Measurements from ENCODE around the gene HEYL. TPM values are rescaled to one million over a fixed set of nuclear protein-coding genes. Genes with fewer than 3 reads are reported as not detected.

The HEYL gene
- total and polyA plus RNA-seq, 9 donors: 1.8 to 27.2 (median 11.3) TPM

DNA sequence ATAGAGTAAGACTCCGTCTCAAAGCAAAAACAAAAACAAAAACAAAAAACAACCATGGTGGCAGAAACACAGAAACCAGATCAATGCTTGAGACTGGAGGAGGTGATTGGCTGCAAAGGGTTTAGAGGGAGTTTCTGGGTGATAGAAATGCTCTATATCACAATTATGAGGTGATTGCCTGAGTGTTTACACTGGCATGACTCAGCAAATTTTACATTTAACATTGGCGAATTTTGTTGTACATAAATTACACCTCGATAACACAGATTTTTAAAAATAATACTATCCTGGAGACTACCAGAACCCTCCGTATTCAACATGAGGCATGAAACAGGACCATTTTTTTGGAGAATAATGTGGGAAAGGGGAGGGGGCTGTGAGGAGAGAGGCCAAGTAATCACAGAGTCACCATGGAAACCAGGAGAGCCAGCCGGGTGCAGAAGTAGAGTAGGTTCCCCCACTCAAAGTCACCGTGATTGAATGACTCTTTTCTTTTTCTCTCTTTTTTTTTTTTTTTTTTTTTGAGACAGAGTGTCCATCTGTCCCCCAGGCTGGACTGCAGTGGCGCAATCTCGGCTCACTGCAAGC lies 24.3 kb downstream of the HEYL start:
- H3K4me3 ChIP-seq: no peak overlapping the region
- no peak for TF ChIP-seq POLR2A (IDR thresholded peaks at IDR 0.05)
- no peak for TF ChIP-seq EP300 (IDR thresholded peaks at IDR 0.05)
- no peak for TF ChIP-seq CTCF (IDR thresholded peaks at IDR 0.05)
- no peaks in the 10 kb centered on the region for H3K36me3 ChIP-seq
- H3K9me3 ChIP-seq: no peaks in the 10 kb centered on the region
- DNase-seq: no peak
- no peaks in the 10 kb centered on the region for H3K27me3 ChIP-seq
- WGBS, 3 donors: 66 to 69% (median 67%) methylated on average over 8 of the region's 8 CpGs
- intact Hi-C loops (cut with DNase I): no loop called here
- H3K27ac ChIP-seq: no peak overlapping the region
- no peaks in the 10 kb centered on the region for H3K4me1 ChIP-seq (ENCODE audit: insufficient read depth)

GRCh38 chr1:39614488-39614887 lies 25.0 kb downstream of the HEYL start:
- no peak for TF ChIP-seq CTCF (IDR thresholded peaks at IDR 0.05)
- no peak for TF ChIP-seq EP300 (IDR thresholded peaks at IDR 0.05)
- no peak for TF ChIP-seq POLR2A (IDR thresholded peaks at IDR 0.05)
- 91 to 96% (median 95%) methylated on average over 6 of the region's 6 CpGs for WGBS, 3 donors
- Histone ChIP-seq H3K4me3 (no peak overlapping the region), H3K36me3 (no peaks in the 10 kb centered on the region), H3K27ac (no peak overlapping the region), H3K27me3 (no peaks in the 10 kb centered on the region), H3K4me1 (ENCODE audit: insufficient read depth) (no peaks in the 10 kb centered on the region), H3K9me3 (no peaks in the 10 kb centered on the region)
- DNase-seq: no peak
- intact Hi-C loops (cut with DNase I): loop anchor here in 1 of 4 donors (5.0 kb wide), 1 partner anchor 108 kb away; no protein-coding TSS in a partner anchor

GRCh38 chr1:39613250-39613649 lies 26.2 kb downstream of the HEYL start:
- intact Hi-C loops (cut with DNase I): loop anchor here in 1 of 4 donors (5.0 kb wide), 1 partner anchor 109 kb away; no protein-coding TSS in a partner anchor
- Histone ChIP-seq H3K4me1 (ENCODE audit: insufficient read depth) (no peaks in the 10 kb centered on the region), H3K27ac (no peak overlapping the region), H3K9me3 (no peaks in the 10 kb centered on the region), H3K27me3 (no peaks in the 10 kb centered on the region), H3K36me3 (no peaks in the 10 kb centered on the region), H3K4me3 (no peak overlapping the region)
- DNase-seq: no peak
- no peak for TF ChIP-seq POLR2A (IDR thresholded peaks at IDR 0.05)
- no peak for TF ChIP-seq EP300 (IDR thresholded peaks at IDR 0.05)
- TF ChIP-seq CTCF (IDR thresholded peaks at IDR 0.05): no peak
- 73 to 91% (median 75%) methylated on average over 6 of the region's 6 CpGs for WGBS, 3 donors

GRCh38 chr1:39609618-39610331 lies 29.7 kb downstream of the HEYL start:
- no peaks in the 10 kb centered on the region for H3K36me3 ChIP-seq
- intact Hi-C loops (cut with DNase I): loop anchor here (2.0 to 10.0 kb wide), 4 partner anchors 41 to 113 kb away; no protein-coding TSS in a partner anchor
- peak; percentile 22 to 70 (median 46) for DNase-seq

More at GRCh38 chr1:39609618-39610331, 29.7 kb downstream of the HEYL start:
- no peaks in the 10 kb centered on the region for H3K27me3 ChIP-seq
- 52 to 64% (median 62%) methylated on average over 41 to 42 of the region's 42 CpGs for WGBS, 3 donors
- H3K4me1 ChIP-seq (ENCODE audit: insufficient read depth): no peaks in the 10 kb centered on the region
- H3K9me3 ChIP-seq: no peaks in the 10 kb centered on the region
- TF ChIP-seq CTCF (IDR thresholded peaks at IDR 0.05) (peak in 1 of 3 donors; percentile 42), EP300 (IDR thresholded peaks at IDR 0.05) (no peak)
- H3K4me3 ChIP-seq: no peak overlapping the region
- no peak overlapping the region for H3K27ac ChIP-seq
